GM12878 (cell line): ENCODE results near the gene CERT1.

Experiments
- JUND ChIP-seq: IDR thresholded peaks from 2 replicates; pipeline ENCODE4 v1.6.1; 2012; ENCODE audit warnings: low read depth, mild to moderate bottlenecking, low read length, improper control_type of control experiment, moderate library complexity
- POLR2AphosphoS2 ChIP-seq: IDR thresholded peaks from 2 replicates; pipeline ENCODE4 v1.6.1; 2011; ENCODE audit warnings: low read depth, mild to moderate bottlenecking, low read length, improper control_type of control experiment, moderate library complexity
- REST ChIP-seq: IDR thresholded peaks from 2 replicates; pipeline ENCODE4 v1.6.1; 2012; ENCODE audit warnings: mild to moderate bottlenecking, low read depth, low read length
- SUPT20H ChIP-seq: IDR thresholded peaks from 2 replicates; pipeline ENCODE4 v1.6.1; 2011; ENCODE audit warnings: low read depth, mild to moderate bottlenecking, low read length, moderate library complexity, borderline replicate concordance; ENCODE audit not compliant: control insufficient read depth

GRCh38 chr5:75551471-75551870, 40.0 kb upstream of the CERT1 start:
- no peak for TF ChIP-seq POLR2AphosphoS2
- TF ChIP-seq REST, result no peak
- no peak for TF ChIP-seq JUND
- no peak for TF ChIP-seq SUPT20H
